GM21526 (cell line): ENCODE measurements around the gene PYGB.
A peak's percentile ranks its signal among the peaks of the same experiment; 100 is the strongest.

ENCODE experiments used
- ATAC-seq: cut with Tn5 transposase; IDR thresholded peaks from one replicate; pipeline ENCODE4 v1.9.1; 2021; ENCODE audit warnings: moderate library complexity; ENCODE audit not compliant: unreplicated experiment, low FRiP score

The PYGB gene

DNA sequence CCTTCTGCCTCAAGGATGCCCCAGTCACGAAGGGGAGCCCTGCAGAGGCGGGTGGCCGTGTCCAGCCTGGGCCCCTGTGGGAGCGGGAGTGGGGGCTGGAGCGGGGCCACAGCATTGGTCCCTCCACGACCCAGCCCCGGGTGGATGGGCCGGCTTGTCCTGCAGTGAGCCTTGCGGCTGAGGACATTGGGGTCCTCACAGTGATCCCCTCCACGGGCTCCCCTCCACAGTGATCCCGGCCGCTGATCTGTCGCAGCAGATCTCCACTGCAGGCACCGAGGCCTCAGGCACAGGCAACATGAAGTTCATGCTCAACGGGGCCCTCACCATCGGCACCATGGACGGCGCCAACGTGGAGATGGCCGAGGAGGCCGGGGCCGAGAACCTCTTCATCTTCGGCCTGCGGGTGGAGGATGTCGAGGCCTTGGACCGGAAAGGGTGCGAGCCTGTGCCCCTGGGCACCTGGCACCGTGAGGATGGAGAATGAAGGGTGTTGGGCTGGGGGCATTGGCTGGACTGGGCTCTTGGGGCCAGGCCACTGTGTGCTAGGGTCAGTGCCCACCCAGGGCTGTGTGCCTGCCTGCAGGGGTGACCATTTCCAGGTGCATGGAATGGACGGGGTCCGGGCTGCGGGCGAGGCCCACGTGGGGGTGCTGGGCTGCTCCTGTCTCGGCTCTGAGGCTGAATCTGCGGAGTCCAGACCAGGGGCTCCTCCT, 44.4 kb downstream of the PYGB start:
- no peak for ATAC-seq

GRCh38 chr20:25293507-25293906, 45.6 kb downstream of the PYGB start:
- no peak for ATAC-seq

DNA sequence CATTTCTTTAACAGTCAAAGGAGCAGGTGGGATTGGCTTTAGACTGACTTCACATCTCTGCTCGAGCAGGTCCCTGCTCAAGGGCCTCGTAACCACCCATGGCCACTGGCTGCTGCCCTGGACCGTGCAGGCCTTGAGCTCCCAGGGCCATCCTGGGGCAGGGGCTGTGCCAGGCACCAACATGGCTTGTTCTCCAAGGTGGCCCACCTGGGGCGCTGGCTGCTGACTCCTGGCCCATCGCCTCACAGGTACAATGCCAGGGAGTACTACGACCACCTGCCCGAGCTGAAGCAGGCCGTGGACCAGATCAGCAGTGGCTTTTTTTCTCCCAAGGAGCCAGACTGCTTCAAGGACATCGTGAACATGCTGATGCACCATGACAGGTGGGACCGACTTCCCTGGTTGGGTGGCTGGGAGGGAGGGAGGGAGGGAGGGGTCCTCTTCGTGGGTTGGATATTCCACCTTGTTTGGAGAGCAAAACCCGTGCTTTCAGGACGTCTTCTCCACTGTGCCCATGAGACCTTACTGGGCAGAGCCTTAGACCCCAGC, 46.1 kb downstream of the PYGB start:
- no peak for ATAC-seq

- no peak for ATAC-seq
These were observed 46.8 kb downstream of the PYGB start for GRCh38 chr20:25294459-25295385.

- no peak for ATAC-seq
These were observed 47.7 kb downstream of the PYGB start for GRCh38 chr20:25295386-25296093.

DNA sequence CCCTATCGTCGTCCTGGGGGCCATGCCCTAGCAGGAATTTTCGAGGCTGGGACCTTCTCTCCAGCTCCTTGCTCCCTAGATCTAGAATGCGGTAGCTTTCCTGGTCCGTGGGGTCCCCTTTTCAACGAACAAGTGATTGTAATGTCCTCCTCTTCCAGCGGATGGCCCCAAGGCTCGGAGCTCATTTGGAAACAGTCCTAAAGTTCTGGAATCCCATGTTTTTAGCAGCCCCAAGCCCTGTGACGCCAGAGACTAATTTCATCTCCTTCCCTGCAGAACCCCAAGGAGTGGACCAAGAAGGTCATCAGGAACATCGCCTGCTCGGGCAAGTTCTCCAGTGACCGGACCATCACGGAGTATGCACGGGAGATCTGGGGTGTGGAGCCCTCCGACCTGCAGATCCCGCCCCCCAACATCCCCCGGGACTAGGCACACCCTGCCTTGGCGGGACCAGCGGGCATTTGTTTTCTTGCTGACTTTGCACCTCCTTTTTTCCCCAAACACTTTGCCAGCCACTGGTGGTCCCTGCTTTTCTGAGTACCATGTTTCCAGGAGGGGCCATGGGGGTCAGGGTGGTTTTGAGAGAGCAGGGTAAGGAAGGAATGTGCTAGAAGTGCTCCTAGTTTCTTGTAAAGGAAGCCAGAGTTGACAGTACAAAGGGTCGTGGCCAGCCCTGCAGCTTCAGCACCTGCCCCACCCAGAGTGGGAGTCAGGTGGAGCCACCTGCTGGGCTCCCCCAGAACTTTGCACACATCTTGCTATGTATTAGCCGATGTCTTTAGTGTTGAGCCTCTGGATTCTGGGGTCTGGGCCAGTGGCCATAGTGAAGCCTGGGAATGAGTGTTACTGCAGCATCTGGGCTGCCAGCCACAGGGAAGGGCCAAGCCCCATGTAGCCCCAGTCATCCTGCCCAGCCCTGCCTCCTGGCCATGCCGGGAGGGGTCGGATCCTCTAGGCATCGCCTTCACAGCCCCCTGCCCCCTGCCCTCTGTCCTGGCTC, 48.5 kb downstream of the PYGB start:
- ATAC-seq = peak; percentile 40

DNA sequence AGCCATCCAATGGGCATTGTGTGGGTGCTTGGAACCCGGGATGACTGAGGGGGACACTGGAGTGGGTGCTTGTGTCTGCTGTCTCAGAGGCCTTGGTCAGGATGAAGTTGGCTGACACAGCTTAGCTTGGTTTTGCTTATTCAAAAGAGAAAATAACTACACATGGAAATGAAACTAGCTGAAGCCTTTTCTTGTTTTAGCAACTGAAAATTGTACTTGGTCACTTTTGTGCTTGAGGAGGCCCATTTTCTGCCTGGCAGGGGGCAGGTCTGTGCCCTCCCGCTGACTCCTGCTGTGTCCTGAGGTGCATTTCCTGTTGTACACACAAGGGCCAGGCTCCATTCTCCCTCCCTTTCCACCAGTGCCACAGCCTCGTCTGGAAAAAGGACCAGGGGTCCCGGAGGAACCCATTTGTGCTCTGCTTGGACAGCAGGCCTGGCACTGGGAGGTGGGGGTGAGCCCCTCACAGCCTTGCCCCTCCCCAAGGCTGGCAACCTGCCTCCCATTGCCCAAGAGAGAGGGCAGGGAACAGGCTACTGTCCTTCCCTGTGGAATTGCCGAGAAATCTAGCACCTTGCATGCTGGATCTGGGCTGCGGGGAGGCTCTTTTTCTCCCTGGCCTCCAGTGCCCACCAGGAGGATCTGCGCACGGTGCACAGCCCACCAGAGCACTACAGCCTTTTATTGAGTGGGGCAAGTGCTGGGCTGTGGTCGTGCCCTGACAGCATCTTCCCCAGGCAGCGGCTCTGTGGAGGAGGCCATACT, 49.4 kb downstream of the PYGB start:
- ATAC-seq = peak; percentile 60

DNA sequence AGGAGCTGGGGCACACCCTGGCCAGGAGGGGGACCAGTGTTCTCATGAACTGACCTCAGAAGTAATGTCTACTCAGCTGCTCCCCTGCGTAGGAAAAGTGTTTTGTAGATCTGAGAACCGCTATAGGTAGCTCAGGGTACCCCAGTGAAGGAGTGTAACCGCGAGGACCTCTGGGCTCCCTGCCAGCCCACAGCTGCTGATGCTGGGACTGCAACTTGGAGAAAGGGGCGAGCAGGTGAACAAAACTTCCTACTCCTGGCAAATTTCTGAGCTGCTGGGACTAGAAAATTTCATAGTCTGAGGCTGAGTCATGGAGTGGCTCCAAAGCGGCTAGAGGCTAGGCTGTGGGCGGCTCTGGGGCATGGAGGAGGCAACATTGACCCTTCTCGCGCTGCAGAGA, 51.9 kb downstream of the PYGB start:
- ATAC-seq = no peak

- ATAC-seq = no peak
These were observed 52.7 kb downstream of the PYGB start for GRCh38 chr20:25300496-25301170.

DNA sequence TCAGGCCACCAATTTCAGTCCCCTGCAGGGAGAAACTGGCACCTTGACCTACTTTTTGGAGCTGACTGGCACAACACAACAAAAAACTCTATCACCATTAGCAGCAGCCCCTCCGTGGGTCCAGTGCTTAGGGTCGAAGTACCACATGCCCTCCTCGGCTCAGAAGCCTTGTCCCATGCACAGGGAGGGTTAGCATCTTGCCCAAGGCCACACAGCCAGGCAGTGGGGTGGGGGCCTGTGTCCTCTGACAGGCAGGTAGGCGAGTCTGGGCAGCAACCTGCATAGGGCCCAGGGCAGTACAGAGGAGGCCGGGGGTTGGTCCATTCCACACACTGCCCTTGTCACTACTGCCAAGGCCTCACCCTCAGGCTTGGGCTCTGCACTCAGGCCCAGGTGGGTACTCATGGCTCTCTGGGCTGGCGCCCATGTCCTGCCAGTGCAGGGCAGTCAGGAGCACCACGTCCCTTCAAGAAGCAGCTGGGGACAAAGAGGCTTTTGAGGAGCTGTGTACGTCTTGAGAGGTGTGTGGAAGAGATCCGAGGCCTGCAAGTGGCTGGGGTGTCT, 53.6 kb downstream of the PYGB start:
- ATAC-seq = no peak

- ATAC-seq = no peak
These were observed 54.7 kb downstream of the PYGB start for GRCh38 chr20:25302596-25302995.

DNA sequence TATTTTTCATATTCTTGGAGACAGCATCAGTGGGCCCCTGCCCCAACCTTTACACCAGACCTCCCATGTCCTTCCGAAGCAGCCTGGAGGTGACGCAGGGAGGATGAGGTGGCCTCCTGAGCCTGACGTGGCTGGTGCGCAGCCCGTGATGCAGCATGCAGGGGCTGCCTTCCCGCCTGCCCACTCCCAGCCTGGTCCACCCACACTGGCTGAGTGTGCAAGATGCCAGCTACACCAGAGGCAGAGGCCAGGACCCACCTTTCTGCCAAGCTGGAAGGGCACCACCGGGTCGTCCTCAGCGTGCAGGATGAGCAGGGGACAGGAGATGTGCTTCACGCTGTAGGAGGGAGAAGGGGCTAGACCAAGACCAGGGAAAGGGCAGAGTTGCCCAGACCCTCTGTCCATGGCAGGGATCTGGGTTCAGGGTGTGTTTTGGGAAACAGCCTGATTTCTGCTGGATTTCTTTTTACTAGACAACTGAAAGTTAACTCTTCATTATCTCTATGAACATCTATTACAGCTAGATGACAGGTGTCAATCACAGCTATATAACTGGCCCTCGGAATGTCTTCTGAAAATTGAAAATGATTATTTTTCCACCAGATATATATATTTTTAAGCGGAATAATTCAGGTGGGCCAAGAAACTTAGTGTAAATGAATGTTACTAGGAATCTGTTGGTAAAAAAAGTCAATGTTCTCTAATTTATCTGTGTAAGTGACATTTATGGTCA, 55.6 kb downstream of the PYGB start:
- no peak for ATAC-seq

GRCh38 chr20:25304025-25304549, 56.2 kb downstream of the PYGB start:
- ATAC-seq = no peak

- ATAC-seq = no peak
These were observed 59.4 kb downstream of the PYGB start for GRCh38 chr20:25306991-25307903.

DNA sequence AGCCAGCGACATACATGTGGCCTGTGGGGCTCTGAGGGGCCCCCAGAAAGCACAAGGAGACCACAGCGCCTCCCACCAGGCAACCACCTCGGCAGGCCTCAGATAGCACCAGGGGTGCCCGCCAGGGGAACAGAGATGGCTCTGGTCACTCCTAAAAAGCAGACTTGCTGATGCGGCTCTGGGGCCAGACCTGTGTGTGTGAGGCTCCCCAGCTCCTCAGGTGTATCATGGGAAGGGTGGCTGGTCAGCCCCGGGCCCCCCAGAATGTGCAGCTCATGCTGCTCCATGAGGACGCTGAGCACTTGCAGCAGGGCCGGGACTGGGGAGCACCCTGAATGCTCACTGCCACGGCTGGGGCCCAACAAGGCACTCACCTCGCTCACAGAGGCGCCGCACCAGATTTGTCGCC, 60.2 kb downstream of the PYGB start:
- no peak for ATAC-seq
